Liver (tissue), 3 donors: ENCODE data around the gene AKAP13.

Source experiments
- GABPA ChIP-seq, 2 donors: IDR thresholded peaks in 1 of 2; conservative IDR thresholded peaks in 1 of 2; 2 replicates each; pipeline ENCODE4 v1.6.1; 2016; ENCODE audit warnings: antibody characterized with exemption in 2 of 2, mild to moderate bottlenecking in 1 of 2, moderate library complexity in 1 of 2
- RXRA ChIP-seq, 2 donors: IDR thresholded peaks; 2 replicates each; pipeline ENCODE4 v1.6.1; 2017 to 2018; ENCODE audit warnings: antibody characterized with exemption in 2 of 2, mild to moderate bottlenecking in 1 of 2
- SP1 ChIP-seq: IDR thresholded peaks from 2 replicates; pipeline ENCODE4 v1.6.1; 2018; ENCODE audit warnings: antibody characterized with exemption, mild to moderate bottlenecking
- YY1 ChIP-seq: IDR thresholded peaks from 2 replicates; pipeline ENCODE4 v1.6.1; 2016; ENCODE audit warnings: antibody characterized with exemption, mild to moderate bottlenecking
- TF ChIP-seq, protein P1 (sequence below): fragments of 150-350 bp; IDR thresholded peaks from 2 replicates; pipeline ENCODE4 v1.5.1; 2017; ENCODE audit warnings: improper control_type of control experiment, low read depth, low read length; ENCODE audit not compliant: missing input control
- TF ChIP-seq, protein P2 (sequence below): IDR thresholded peaks from 2 replicates; pipeline ENCODE4 v1.6.1; 2016; ENCODE audit warnings: antibody characterized with exemption, mild to moderate bottlenecking
- donor health status: healthy.
- donor health status: healthy.

DNA sequence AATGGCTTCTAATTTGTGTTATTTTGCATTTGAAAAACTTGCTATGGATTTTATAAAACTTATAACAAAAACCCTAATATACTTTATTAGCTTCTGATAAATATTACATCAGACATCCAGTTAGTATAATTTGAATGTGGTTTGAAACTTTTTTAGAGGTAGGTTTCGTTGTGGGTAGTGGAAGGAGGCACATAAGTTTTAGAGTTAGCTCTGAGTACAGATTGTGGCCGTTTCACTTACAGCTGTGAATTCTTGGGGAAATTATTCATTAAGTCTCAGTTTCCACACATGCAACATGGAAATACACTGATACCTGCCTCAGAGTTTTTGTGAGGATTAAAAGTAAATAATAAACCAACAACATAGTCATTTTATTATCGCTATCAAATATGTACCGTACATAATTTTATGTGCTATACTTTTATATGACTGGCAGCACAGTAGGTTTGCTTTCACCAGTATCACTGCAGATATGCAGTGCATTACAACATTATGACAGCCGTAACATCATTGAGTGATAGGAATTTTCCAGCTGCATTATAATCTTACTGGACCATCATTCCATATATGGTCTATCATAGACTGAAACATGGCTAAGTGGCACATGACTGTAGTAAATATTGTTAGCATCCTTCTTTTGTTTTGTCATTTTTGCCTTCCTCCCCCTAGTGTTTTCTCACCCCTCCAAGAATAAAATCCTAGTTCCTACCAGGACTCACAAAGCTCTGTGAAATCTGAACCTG is 175.6 kb downstream of the AKAP13 start:
- TF ChIP-seq, protein P1, sequence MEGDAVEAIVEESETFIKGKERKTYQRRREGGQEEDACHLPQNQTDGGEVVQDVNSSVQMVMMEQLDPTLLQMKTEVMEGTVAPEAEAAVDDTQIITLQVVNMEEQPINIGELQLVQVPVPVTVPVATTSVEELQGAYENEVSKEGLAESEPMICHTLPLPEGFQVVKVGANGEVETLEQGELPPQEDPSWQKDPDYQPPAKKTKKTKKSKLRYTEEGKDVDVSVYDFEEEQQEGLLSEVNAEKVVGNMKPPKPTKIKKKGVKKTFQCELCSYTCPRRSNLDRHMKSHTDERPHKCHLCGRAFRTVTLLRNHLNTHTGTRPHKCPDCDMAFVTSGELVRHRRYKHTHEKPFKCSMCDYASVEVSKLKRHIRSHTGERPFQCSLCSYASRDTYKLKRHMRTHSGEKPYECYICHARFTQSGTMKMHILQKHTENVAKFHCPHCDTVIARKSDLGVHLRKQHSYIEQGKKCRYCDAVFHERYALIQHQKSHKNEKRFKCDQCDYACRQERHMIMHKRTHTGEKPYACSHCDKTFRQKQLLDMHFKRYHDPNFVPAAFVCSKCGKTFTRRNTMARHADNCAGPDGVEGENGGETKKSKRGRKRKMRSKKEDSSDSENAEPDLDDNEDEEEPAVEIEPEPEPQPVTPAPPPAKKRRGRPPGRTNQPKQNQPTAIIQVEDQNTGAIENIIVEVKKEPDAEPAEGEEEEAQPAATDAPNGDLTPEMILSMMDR: no peak
- TF ChIP-seq GABPA (IDR thresholded peaks at IDR 0.05 in 1 of 2, conservative IDR thresholded peaks at IDR 0.05 in 1 of 2): no peak
- no peak for TF ChIP-seq SP1
- TF ChIP-seq YY1: no peak
- TF ChIP-seq, protein P2, sequence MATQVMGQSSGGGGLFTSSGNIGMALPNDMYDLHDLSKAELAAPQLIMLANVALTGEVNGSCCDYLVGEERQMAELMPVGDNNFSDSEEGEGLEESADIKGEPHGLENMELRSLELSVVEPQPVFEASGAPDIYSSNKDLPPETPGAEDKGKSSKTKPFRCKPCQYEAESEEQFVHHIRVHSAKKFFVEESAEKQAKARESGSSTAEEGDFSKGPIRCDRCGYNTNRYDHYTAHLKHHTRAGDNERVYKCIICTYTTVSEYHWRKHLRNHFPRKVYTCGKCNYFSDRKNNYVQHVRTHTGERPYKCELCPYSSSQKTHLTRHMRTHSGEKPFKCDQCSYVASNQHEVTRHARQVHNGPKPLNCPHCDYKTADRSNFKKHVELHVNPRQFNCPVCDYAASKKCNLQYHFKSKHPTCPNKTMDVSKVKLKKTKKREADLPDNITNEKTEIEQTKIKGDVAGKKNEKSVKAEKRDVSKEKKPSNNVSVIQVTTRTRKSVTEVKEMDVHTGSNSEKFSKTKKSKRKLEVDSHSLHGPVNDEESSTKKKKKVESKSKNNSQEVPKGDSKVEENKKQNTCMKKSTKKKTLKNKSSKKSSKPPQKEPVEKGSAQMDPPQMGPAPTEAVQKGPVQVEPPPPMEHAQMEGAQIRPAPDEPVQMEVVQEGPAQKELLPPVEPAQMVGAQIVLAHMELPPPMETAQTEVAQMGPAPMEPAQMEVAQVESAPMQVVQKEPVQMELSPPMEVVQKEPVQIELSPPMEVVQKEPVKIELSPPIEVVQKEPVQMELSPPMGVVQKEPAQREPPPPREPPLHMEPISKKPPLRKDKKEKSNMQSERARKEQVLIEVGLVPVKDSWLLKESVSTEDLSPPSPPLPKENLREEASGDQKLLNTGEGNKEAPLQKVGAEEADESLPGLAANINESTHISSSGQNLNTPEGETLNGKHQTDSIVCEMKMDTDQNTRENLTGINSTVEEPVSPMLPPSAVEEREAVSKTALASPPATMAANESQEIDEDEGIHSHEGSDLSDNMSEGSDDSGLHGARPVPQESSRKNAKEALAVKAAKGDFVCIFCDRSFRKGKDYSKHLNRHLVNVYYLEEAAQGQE: no peak
- TF ChIP-seq RXRA (IDR thresholded peaks at IDR 0.05): no peak
